ENCODE measurements around the gene PLD1.
"Not testable (repeated sequence)": the region's sequence is repeated elsewhere in the genome, so short reads cannot be mapped to it uniquely, and the experiment has no call there.

PLD1 gene

DNA sequence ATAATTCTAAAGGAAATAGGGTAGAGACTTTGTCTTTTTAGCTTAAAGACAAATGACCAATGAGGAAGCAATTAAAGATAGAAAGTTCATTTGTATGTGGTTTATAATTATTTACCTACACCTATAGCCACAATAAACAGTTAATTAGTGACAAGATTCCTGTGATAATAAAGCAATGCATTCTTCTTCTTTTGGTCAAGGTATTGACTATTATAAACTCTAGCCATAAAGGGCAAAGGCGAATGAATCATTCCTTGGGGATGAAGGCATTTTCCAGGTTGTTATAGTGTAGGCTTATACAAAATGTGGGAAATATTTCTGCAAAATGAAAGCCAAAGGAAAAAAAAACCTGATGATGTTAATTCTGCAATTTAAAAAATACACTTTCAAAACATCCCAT is 115.4 kb downstream of the PLD1 start:
- Histone ChIP-seq H3K4me3 (replicated peaks; ENCODE audit: low read depth, low read length) (no peak overlapping the region), H3K36me3 (ENCODE audit: control insufficient read depth, insufficient read depth, low read length) (no peaks in the 10 kb centered on the region), H3K27me3 (replicated peaks; ENCODE audit: control insufficient read depth, insufficient read depth, low read length) (no peaks in the 10 kb centered on the region)
- TF ChIP-seq, protein P1, sequence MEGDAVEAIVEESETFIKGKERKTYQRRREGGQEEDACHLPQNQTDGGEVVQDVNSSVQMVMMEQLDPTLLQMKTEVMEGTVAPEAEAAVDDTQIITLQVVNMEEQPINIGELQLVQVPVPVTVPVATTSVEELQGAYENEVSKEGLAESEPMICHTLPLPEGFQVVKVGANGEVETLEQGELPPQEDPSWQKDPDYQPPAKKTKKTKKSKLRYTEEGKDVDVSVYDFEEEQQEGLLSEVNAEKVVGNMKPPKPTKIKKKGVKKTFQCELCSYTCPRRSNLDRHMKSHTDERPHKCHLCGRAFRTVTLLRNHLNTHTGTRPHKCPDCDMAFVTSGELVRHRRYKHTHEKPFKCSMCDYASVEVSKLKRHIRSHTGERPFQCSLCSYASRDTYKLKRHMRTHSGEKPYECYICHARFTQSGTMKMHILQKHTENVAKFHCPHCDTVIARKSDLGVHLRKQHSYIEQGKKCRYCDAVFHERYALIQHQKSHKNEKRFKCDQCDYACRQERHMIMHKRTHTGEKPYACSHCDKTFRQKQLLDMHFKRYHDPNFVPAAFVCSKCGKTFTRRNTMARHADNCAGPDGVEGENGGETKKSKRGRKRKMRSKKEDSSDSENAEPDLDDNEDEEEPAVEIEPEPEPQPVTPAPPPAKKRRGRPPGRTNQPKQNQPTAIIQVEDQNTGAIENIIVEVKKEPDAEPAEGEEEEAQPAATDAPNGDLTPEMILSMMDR (IDR thresholded peaks at IDR 0.05; ENCODE audit: insufficient read depth, low read length, poor library complexity, severe bottlenecking): no peak
- DNase-seq (ENCODE audit: extremely low read depth, insufficient read length): no peak

DNA sequence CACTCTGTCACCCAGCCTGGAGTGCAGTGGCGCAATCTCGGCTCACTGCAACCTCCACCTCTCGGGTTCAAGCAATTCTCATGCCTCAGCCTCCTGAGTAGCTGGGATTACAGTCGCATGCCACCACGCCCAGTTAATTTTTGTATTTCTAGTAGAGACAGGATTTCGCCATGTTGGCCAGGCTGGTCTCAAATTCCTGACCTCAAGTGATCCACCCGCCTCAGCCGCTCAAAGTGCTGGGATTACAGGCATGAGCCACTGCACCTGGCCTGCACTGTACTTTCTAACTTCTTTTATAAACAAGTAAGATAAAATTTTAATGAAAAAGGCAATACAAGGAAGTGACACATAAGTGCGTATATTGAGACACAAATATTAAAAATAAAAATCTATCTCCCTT is 117.7 kb downstream of the PLD1 start:
- DNase-seq (ENCODE audit: extremely low read depth, insufficient read length); H3K27me3 ChIP-seq (replicated peaks; ENCODE audit: control insufficient read depth, insufficient read depth, low read length); H3K4me3 ChIP-seq (replicated peaks; ENCODE audit: low read depth, low read length); H3K36me3 ChIP-seq (ENCODE audit: control insufficient read depth, insufficient read depth, low read length): not testable (repeated sequence)

DNA sequence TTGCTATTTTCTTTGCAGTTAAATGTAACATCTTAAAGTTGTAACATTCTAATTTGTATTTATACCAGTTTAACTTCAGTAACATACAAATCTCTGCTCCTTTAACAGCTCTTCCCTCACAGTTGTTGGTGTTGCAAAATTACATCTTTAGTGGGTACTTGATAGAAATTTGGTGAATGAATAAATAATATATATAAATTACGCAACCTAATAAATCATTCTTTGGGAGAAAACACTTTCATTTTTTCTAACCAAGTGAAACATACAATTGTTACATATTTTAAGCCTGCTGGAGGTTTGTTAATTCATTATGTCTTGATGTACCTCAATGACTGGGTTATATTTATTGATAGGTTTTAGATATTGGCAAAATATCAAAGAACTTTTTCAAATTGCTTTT is 118.8 kb downstream of the PLD1 start:
- DNase-seq (ENCODE audit: extremely low read depth, insufficient read length): no peak
- H3K4me3 ChIP-seq (replicated peaks; ENCODE audit: low read depth, low read length): no peak overlapping the region

GRCh38 chr3:171690281-171690680 is 120.0 kb downstream of the PLD1 start:
- no peak overlapping the region; the same call in 1 of the 2 replicates for H3K4me3 ChIP-seq (replicated peaks; ENCODE audit: low read depth, low read length)
- no peaks in the 10 kb centered on the region for H3K36me3 ChIP-seq (ENCODE audit: control insufficient read depth, insufficient read depth, low read length)
- no peak for DNase-seq (ENCODE audit: extremely low read depth, insufficient read length)
- no peaks in the 10 kb centered on the region for H3K27me3 ChIP-seq (replicated peaks; ENCODE audit: control insufficient read depth, insufficient read depth, low read length)
- TF ChIP-seq, protein P1 (IDR thresholded peaks at IDR 0.05; ENCODE audit: insufficient read depth, low read length, poor library complexity, severe bottlenecking): no peak

More for the DNA sequence above, 118.8 kb downstream of the PLD1 start:
- Histone ChIP-seq H3K27me3 (replicated peaks; ENCODE audit: control insufficient read depth, insufficient read depth, low read length) (no peaks in the 10 kb centered on the region), H3K36me3 (ENCODE audit: control insufficient read depth, insufficient read depth, low read length) (no peaks in the 10 kb centered on the region)
- TF ChIP-seq, protein P1 (IDR thresholded peaks at IDR 0.05; ENCODE audit: insufficient read depth, low read length, poor library complexity, severe bottlenecking): no peak

DNA sequence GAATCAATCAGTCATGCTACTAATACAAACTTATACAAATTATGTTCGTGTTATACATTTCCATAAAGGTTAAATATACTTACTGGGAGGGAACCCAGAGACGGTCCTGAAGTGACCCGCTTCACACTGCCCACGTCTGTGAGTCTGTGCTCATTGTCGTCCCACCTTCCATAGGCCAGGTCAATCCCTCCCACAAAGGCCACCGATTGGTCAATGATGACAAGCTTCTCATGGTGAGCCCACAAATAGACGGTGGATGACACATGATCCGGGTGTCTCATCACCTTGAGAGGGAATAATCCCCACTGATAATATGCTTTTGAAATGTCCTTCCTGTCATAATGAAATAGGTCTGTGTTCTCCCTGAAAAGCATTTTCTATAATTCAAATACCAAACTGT is 121.7 kb downstream of the PLD1 start:
- H3K27me3 ChIP-seq (replicated peaks; ENCODE audit: control insufficient read depth, insufficient read depth, low read length): no peaks in the 10 kb centered on the region
- TF ChIP-seq, protein P1 (IDR thresholded peaks at IDR 0.05; ENCODE audit: insufficient read depth, low read length, poor library complexity, severe bottlenecking): no peak
- H3K36me3 ChIP-seq (ENCODE audit: control insufficient read depth, insufficient read depth, low read length): no peaks in the 10 kb centered on the region
- H3K4me3 ChIP-seq (replicated peaks; ENCODE audit: low read depth, low read length): no peak overlapping the region
- no peak for DNase-seq (ENCODE audit: extremely low read depth, insufficient read length)

GRCh38 chr3:171688002-171688401 is 122.3 kb downstream of the PLD1 start:
- Histone ChIP-seq H3K4me3 (replicated peaks; ENCODE audit: low read depth, low read length) (no peak overlapping the region), H3K36me3 (ENCODE audit: control insufficient read depth, insufficient read depth, low read length) (no peaks in the 10 kb centered on the region), H3K27me3 (replicated peaks; ENCODE audit: control insufficient read depth, insufficient read depth, low read length) (no peaks in the 10 kb centered on the region)
- TF ChIP-seq, protein P1 (IDR thresholded peaks at IDR 0.05; ENCODE audit: insufficient read depth, low read length, poor library complexity, severe bottlenecking): no peak
- no peak for DNase-seq (ENCODE audit: extremely low read depth, insufficient read length)

Measured in GM06990 (cell line).